Measurements from ENCODE around the gene IFT81. TPM values are rescaled to one million over a fixed set of nuclear protein-coding genes. Genes with fewer than 3 reads are reported as not detected.

Gene IFT81
- total and polyA plus RNA-seq, 2 donors (not counting 3 experiments of a cell fraction or from before 2014, with no cell fraction given): 2.4 to 9.8 TPM

DNA sequence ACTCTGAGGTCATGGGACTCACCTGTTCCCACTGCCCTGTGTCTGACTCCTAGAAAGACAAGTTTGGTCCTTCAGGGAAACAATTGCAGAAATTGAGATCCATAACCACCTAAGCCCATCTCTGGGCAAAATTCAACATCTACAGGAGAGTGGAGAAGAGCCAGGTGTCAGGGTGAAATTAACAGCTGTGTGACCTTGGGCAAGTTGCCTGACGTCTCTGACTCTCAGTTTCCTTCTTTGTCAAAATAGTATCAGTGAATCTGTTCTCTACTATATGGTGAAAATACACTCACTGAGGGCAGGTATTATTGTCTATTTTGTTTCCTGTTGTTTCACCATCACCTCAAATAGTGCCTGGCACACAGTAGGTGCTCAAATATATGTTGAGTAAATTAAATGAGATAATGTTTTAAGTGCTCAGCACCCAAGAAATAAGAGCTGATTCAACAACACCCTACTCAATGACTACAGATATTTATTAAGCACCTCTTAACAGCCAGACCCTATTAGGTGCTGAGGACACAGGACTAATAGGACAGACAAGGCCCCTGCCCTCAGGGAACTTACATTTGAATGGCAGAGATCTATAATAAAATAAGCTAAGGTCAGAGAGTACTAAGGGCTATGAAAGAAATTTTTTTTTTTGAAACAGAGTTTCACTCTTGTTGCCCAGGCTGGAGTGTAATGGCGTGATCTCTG, 14.2 kb upstream of the IFT81 start:
- intact Hi-C loops (cut with micrococcal nuclease): no loop called here
- FAIRE-seq: no peak
- H3K4me2 ChIP-seq (ENCODE audit: insufficient read depth, low read length): no peak overlapping the region

DNA sequence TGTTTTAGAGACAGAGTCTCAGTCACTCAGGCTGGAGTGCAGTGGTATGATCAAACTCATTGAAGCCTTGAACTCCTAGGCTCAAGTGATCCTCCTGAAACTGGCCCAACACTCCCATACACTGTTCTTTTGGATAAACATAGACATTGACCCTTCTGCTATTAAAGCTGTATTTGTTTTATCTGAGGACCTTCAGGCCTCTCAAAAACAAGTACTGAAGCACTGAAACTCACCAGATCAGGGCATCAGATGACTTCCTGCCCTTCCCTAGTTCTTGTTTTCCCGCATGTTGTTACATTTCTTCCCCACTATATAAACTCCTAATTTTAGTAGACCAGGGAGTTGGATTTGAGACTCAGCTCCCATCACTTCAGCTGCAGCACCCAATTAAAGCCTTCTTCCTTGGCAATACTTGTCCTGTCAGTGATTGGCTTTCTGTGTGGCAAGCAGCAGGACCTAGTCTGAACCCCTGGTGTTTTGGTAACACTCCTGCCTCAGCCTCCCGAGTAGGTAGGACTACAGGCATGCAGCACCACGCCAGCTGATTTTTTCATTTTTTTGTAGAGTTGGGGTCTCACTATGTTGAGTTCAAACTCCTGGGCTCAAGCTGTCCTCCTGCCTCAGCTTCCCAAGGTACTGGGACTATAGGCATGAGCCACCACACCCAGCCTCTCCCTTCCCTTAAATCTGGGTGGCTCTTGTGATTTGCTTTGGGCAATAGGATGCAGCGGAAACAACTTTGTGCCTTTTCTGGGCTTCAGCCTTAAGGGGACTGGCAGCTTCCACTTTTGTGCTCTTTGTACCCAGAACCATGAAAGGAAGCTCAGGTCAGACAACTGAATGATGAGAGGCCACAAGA, 12.5 kb upstream of the IFT81 start:
- Histone ChIP-seq H3K9me3 (replicated peaks; ENCODE audit: control insufficient read depth, insufficient read depth, low read length) (no peaks in the 10 kb centered on the region), H3K36me3 (ENCODE audit: control insufficient read depth in 2 of 2, extremely low read depth in 1 of 2, insufficient read depth in 2 of 2, low read length in 2 of 2) (no peaks in the 10 kb centered on the region), H3K27me3 (ENCODE audit: control insufficient read depth in 2 of 2, insufficient read depth in 2 of 2, low read length in 2 of 2) (no peaks in the 10 kb centered on the region), H3K4me3 (replicated peaks in 1 of 3; ENCODE audit: insufficient read depth in 1 of 3, low read depth in 1 of 3, low read length in 3 of 3) (no peak overlapping the region), H3K27ac (ENCODE audit: insufficient read depth, low read depth, low read length) (no peak overlapping the region), H3K4me1 (ENCODE audit: control insufficient read depth, extremely low read depth, insufficient read depth, low read length) (peaks cover 15% of the 10 kb centered on the region), H4K20me1 (replicated peaks; ENCODE audit: control insufficient read depth, extremely low read depth, insufficient read depth, low read length) (no peaks in the 10 kb centered on the region), H3K79me2 (ENCODE audit: control insufficient read depth, insufficient read depth, low read length) (no peaks in the 10 kb centered on the region), H2AFZ (ENCODE audit: low read depth, low read length) (no peak overlapping the region), H3K4me2 (ENCODE audit: insufficient read depth, low read length) (no peak overlapping the region), H3K9ac (replicated peaks; ENCODE audit: extremely low read depth, insufficient read depth, low read length) (no peak overlapping the region), H3K9me1 (replicated peaks; ENCODE audit: control insufficient read depth, extremely low read depth, insufficient read depth, low read length) (no peaks in the 10 kb centered on the region)
- DNase-seq (ENCODE audit: low read depth, low spot score) (no peak), FAIRE-seq (no peak)
- intact Hi-C loops (cut with micrococcal nuclease): no loop called here
- CTCF ChIA-PET: interaction anchor here (0.6 to 2.1 kb wide), 5 partner anchors 10 to 1582 kb away, joined by 3 to 7 read pairs (median 4); no protein-coding TSS in a partner anchor
- POLR2A ChIA-PET: no interaction called here
- TF ChIP-seq FOS (IDR thresholded peaks at IDR 0.05; ENCODE audit: borderline replicate concordance, insufficient read depth, low read length): no peak
- TF ChIP-seq MYC (IDR thresholded peaks at IDR 0.05; ENCODE audit: low read depth, low read length): no peak
- TF ChIP-seq, protein P1, sequence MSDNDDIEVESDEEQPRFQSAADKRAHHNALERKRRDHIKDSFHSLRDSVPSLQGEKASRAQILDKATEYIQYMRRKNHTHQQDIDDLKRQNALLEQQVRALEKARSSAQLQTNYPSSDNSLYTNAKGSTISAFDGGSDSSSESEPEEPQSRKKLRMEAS (IDR thresholded peaks at IDR 0.05; ENCODE audit: insufficient read depth, insufficient read length): no peak
- TF ChIP-seq JUN (IDR thresholded peaks at IDR 0.05; ENCODE audit: borderline replicate concordance, insufficient read depth, insufficient read length, low read depth): no peak
- no peak for TF ChIP-seq GATA2 (IDR thresholded peaks at IDR 0.05; ENCODE audit: insufficient read depth, insufficient read length, low read depth, low read length)
- TF ChIP-seq, protein P2, sequence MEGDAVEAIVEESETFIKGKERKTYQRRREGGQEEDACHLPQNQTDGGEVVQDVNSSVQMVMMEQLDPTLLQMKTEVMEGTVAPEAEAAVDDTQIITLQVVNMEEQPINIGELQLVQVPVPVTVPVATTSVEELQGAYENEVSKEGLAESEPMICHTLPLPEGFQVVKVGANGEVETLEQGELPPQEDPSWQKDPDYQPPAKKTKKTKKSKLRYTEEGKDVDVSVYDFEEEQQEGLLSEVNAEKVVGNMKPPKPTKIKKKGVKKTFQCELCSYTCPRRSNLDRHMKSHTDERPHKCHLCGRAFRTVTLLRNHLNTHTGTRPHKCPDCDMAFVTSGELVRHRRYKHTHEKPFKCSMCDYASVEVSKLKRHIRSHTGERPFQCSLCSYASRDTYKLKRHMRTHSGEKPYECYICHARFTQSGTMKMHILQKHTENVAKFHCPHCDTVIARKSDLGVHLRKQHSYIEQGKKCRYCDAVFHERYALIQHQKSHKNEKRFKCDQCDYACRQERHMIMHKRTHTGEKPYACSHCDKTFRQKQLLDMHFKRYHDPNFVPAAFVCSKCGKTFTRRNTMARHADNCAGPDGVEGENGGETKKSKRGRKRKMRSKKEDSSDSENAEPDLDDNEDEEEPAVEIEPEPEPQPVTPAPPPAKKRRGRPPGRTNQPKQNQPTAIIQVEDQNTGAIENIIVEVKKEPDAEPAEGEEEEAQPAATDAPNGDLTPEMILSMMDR (IDR thresholded peaks at IDR 0.05; ENCODE audit: extremely low read depth in 1 of 2, insufficient read depth in 1 of 2, low read depth in 1 of 2, low read length in 2 of 2): no peak
- no peak for TF ChIP-seq POLR2A (IDR thresholded peaks at IDR 0.05; ENCODE audit: low read depth, low read length)
- TF ChIP-seq POLR2AphosphoS5 (IDR thresholded peaks at IDR 0.05; ENCODE audit: insufficient read depth, low read depth, low read length): no peak
- no TSS peak for BruUV-seq (replicated peaks)
- dilution Hi-C loops (cut with MboI; ENCODE audit: extremely low pct_ligation_motif_present, low sequenced_read_pairs): no loop called here

More for the DNA sequence above, 14.2 kb upstream of the IFT81 start:
- Histone ChIP-seq H3K4me3 (replicated peaks in 1 of 3; ENCODE audit: insufficient read depth in 1 of 3, low read depth in 1 of 3, low read length in 3 of 3) (no peak overlapping the region), H3K9me3 (replicated peaks; ENCODE audit: control insufficient read depth, insufficient read depth, low read length) (no peaks in the 10 kb centered on the region), H3K9me1 (replicated peaks; ENCODE audit: control insufficient read depth, extremely low read depth, insufficient read depth, low read length) (no peaks in the 10 kb centered on the region), H3K27ac (ENCODE audit: insufficient read depth, low read depth, low read length) (no peak overlapping the region), H3K9ac (replicated peaks; ENCODE audit: extremely low read depth, insufficient read depth, low read length) (no peak overlapping the region), H3K79me2 (ENCODE audit: control insufficient read depth, insufficient read depth, low read length) (no peaks in the 10 kb centered on the region), H3K27me3 (ENCODE audit: control insufficient read depth in 2 of 2, insufficient read depth in 2 of 2, low read length in 2 of 2) (no peaks in the 10 kb centered on the region), H3K36me3 (ENCODE audit: control insufficient read depth in 2 of 2, extremely low read depth in 1 of 2, insufficient read depth in 2 of 2, low read length in 2 of 2) (no peaks in the 10 kb centered on the region), H3K4me1 (ENCODE audit: control insufficient read depth, extremely low read depth, insufficient read depth, low read length) (peaks cover 15% of the 10 kb centered on the region), H2AFZ (ENCODE audit: low read depth, low read length) (no peak overlapping the region), H4K20me1 (replicated peaks; ENCODE audit: control insufficient read depth, extremely low read depth, insufficient read depth, low read length) (no peaks in the 10 kb centered on the region)
- no peak for TF ChIP-seq MYC (IDR thresholded peaks at IDR 0.05; ENCODE audit: low read depth, low read length)
- no peak for TF ChIP-seq JUN (IDR thresholded peaks at IDR 0.05; ENCODE audit: borderline replicate concordance, insufficient read depth, insufficient read length, low read depth)
- no peak for TF ChIP-seq POLR2AphosphoS5 (IDR thresholded peaks at IDR 0.05; ENCODE audit: insufficient read depth, low read depth, low read length)
- no peak for TF ChIP-seq GATA2 (IDR thresholded peaks at IDR 0.05; ENCODE audit: insufficient read depth, insufficient read length, low read depth, low read length)
- TF ChIP-seq EZH2 (IDR thresholded peaks at IDR 0.05; ENCODE audit: borderline replicate concordance, low read depth, low read length, severe bottlenecking): no peak
- TF ChIP-seq POLR2A (IDR thresholded peaks at IDR 0.05; ENCODE audit: low read depth, low read length): no peak
- POLR2A ChIA-PET: no interaction called here
- DNase-seq (ENCODE audit: low read depth, low spot score): no peak
- dilution Hi-C loops (cut with MboI; ENCODE audit: extremely low pct_ligation_motif_present, low sequenced_read_pairs): no loop called here
- CTCF ChIA-PET: interaction anchor here (0.8 kb wide), 1 partner anchor 15 kb away, joined by 3 read pairs; the partner anchor contains the start of gene IFT81
- no TSS peak for BruUV-seq (replicated peaks)

Measured in endothelial cell of umbilical vein (primary cell).